ENCODE data around the gene AKT1S1.

AKT1S1 gene

DNA sequence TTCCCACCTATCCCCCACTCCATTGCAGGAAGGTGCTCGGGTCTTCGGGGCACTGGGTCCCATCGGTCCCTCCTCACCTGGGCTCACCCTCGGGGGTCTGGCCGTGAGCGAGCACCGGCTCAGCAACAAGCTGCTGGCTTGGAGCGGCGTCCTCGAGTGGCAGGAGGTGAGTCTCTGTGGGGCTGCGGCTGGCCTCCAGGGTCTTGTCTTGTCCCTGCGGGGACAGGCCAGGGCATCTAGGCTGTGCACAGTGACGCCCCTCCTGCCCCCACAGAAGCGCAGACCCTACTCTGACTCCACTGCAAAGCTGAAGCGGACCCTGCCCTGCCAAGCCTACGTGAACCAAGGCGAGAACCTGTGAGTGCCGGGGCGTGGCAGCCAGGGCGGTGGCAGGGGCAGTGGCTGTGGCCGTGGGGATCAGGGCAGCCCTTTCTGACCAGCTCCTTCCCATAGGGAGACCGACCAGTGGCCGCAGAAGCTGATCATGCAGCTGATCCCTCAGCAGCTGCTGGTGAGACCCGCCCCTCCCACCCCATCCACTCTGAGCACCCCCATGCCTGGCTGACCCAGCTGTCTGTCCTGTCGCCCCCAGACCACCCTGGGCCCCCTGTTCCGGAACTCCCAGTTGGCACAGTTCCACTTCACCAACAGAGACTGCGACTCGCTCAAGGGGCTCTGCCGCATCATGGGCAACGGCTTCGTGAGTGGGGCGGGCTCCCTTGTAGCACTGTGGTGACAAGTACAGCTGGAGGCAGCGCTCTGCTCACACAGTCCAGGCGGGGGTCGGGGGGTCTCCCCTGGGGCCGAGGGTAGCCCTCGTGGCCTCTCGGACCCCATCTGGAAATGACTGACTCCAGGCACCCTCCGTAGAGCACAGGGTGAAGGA lies 22.5 kb downstream of the AKT1S1 start:
- no peak for DNase-seq (ENCODE audit: low read depth, low spot score)

DNA sequence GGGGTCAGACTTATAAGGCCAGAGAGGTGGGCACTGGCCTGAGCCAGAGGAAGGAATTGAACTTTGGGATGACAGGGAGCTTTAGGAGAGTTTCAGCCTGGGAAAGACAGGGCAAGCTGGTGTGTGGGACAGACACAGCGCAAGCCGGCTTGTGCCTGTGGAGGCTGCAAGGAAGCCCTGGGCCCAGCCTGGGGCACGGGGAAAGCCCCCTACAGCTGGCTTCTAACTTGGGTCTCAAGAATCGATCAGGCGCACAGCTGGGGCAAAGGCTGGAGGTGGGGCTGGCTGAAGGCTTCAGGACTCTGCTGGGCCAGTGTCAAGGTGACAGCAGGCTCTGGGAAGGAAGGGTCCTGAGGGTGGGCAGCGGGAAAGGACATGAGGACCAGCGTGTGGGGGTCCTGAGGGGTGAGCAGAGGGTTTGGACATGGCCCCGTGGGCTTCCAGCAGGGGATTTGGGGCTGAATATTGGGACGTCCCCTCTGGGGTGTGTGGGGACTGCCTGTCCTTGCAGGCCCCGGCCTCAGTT lies 23.2 kb downstream of the AKT1S1 start:
- DNase-seq (ENCODE audit: low read depth, low spot score), result no peak

GRCh38 chr19:49852631-49853126 lies 24.5 kb downstream of the AKT1S1 start:
- DNase-seq (ENCODE audit: low read depth, low spot score), result no peak

- no peak for DNase-seq (ENCODE audit: low read depth, low spot score)
Measured at GRCh38 chr19:49851456-49852259, 25.5 kb downstream of the AKT1S1 start.

DNA sequence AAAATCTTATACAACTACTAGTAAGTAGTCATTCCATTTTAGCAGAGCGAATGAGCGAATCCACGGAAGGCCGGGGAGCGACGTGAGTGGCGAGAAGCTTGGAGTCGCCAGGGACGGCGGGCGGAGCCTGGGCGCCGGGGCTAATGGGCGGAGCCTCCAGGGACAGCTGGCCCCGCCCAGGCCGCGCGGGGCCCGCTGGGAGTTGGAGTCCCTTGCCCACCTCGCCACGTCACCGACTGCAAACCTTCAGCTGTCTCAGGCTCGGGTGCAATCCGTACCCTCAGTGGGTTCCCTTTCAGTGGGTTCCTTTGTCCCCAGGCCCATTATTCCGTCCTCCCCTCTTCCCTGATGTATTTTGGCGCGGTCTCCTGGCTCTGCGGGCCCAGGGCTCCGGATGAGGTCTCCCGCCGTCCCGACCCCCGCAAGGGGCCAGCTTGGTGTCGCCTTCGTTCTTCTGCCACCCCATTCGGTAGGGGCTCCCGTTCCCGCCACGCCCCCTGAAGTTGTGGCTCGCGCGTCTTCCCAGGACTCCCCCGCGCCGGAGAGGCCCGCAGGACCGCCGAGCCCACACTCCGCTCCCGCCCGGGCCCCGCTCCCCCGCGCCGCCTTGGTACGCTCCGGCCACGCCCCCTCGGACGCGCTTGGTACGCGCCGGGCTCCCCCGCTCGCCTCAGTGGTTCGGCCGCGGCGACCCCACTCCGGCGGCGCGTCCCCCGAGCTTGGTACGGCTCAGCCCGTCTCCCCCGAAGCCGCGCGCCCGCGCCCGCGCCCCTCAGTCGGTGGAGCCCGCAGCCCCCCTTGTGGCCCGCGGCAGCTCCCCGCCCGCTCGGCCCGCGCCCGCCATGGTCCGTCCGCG lies 26.4 kb downstream of the AKT1S1 start, which contains the start of gene PTOV1:
Gene PTOV1, plus strand, starts transcription at position 673 of the 856 bp plus-strand sequence.
- DNase-seq (ENCODE audit: low read depth, low spot score), result no peak

DNA sequence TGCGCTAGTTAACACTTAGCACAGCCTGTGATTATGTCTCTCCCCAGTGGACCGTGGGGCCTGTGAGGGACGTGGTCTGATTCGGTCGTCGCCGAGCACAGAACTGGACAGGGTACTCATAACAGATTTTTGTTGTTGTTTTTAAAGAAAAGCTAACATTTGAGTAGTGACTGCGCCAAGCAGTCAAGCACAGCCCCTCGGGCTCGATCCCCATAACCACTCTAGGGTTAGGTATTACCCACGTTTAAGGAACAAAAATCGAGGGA lies 27.0 kb downstream of the AKT1S1 start:
- DNase-seq (ENCODE audit: low read depth, low spot score), result no peak

GRCh38 chr19:49849433-49850220 lies 27.5 kb downstream of the AKT1S1 start:
- no peak for DNase-seq (ENCODE audit: low read depth, low spot score)

GRCh38 chr19:49848938-49849337 lies 28.2 kb downstream of the AKT1S1 start:
- no peak for DNase-seq (ENCODE audit: low read depth, low spot score)

DNA sequence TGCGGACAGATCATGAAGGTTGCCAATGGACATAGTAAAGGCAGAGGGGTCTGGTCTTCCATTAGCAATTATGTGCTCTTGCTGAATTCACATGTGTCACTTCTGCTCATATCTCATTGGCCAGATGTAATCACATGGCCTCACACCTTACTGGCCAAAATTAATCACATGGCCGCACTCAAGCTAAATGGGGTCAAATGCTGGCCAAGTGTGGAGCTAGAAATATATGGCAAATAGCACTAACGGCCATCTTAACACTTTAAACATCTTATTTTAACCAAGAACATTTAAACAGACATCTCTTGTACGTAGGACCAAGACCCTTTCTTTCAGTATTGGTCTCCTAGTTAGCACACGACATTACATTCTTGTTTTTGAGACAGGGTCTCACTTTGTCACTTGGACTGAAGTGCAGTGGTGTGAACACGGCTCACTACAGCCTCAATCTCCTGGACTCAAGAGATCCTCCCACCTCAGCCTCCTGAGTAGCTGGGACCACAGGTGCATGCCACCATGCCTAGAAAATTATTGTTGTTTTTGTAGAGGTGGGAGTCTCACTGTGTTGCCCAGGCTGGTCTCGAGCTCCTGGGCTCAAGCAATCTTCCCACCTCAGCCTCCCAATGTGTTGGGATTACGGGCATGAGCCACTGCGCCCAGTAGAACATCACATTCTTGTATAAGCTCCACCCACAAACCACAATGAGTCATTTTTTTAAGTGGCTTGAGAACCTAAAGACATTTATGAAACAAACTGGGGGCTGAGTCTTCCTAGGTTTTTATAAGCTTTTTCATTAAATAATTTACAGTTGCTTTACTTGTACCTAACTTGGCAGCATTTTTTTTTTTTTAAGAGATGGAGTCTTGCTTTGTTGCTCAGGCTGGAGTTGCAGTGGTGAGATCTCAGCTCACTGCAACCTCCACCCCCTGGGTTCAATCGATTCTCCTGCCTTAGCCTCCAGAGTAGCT lies 29.1 kb downstream of the AKT1S1 start:
- DNase-seq (ENCODE audit: low read depth, low spot score), result no peak

- DNase-seq (ENCODE audit: low read depth, low spot score), result no peak
Measured at GRCh38 chr19:49846408-49846807, 30.7 kb downstream of the AKT1S1 start.

DNA sequence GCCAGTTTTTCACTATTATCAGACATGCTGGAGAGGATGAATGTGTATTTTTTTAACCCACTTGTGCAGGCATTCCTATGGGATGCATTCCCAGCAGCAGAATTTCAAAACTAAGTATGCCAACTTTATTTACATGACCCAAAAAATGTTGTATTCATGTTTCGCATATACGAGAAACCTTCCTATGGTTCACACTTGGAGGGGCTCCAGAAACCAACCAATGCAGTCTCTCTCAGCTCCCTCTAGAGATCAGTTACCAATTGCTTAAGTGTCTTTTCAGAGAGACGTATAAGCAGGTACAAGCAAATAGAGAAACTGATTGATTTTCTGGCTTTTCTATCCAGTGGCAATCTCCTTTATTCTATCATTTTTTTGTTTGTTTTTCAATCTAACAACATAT lies 31.7 kb downstream of the AKT1S1 start:
- no peak for DNase-seq (ENCODE audit: low read depth, low spot score)

DNA sequence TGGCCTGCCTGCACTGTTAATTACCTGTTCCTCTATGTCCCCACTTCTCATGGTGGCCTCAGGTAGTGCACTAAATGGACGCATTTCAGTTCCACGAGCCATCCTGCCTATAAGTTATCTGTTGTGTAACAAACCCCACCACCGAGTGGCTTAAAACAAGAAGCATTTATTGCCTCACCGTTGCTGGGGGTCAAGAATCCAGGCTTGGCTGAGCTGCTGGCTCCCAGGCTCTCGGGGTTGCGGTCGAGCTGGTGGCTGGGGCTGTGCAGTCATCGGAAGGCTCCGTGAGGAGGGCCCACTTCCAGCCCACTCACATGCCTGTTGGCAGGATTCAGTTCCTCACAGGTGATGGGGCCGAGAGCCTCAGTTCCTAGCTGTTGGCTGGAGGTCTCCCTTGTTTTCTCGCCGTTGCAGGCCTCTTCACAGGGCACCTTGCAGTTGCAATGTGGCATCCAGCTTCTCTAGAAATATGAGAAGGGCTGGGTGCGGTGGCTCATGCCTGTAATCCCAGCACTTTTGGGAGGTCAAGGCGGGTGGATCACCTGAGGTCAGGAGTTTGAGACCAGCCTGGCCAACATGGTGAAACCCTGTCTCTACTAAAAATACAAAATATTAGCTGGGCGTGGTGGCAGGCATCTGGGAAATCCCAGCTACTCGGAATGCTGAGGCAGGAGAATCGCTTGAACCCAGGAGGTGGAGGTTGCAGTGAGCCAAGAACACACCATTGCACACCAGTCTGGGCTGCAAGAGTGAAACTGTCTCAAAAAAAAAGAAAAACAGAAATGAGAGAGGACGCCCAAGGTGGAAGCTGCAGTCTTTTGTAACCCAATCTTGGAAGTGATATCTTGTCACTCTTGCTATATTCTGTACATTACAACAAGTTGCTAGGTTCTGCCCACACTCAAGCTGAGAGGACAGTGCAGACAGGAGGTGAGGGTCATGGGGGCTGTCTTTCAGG lies 32.7 kb downstream of the AKT1S1 start:
- no peak for DNase-seq (ENCODE audit: low read depth, low spot score)

GRCh38 chr19:49843265-49843664 lies 33.9 kb downstream of the AKT1S1 start:
- DNase-seq (ENCODE audit: low read depth, low spot score), result no peak

DNA sequence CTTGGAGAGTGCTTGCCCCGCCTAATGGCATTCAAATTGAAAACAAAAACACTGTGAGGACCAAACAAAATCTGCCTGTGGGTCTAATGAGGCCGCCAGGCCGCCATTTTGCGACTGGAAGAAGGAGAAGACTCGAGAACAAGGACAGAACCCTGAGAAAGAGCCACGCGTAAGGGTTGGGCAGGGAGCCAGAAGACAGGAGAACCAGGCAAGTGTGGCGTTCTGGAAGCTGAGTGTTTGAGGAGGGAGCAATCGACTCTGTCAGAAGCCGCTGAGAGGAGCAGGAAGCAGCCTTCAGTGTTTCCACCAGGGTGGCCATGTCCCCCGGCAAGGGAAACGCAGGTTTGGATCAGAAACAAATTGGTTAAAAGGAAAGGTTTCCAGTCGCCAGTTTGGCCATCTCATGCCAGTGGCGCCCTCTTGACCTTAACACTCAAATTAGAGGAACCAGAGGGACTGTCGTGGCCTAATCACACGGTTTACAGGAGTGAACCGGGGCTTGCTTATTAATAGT lies 36.4 kb downstream of the AKT1S1 start:
- DNase-seq (ENCODE audit: low read depth, low spot score), result no peak

- no peak for DNase-seq (ENCODE audit: low read depth, low spot score)
Measured at GRCh38 chr19:49840321-49840720, 36.8 kb downstream of the AKT1S1 start.

DNA sequence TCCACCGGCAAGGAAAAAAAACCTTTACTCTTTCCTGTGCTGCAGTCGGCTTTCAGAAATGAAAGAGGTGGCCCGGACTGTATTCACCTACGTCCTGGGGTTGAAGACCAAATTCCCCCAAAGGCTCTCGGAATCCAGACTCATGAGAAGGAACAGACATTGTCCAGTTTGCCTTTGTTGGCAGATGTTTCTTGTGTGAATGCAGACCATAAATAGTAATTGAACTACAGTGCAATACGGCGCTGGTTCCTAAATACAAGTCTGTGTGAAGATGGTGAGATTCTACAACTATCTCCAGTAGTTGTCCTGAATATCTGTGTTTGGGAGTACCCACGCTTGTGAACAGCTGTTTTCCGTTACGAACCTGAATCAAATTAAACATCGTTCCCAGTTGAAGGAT lies 37.4 kb downstream of the AKT1S1 start:
- no peak for DNase-seq (ENCODE audit: low read depth, low spot score)

GRCh38 chr19:49838885-49839588 lies 38.1 kb downstream of the AKT1S1 start:
- DNase-seq (ENCODE audit: low read depth, low spot score), result no peak

DNA sequence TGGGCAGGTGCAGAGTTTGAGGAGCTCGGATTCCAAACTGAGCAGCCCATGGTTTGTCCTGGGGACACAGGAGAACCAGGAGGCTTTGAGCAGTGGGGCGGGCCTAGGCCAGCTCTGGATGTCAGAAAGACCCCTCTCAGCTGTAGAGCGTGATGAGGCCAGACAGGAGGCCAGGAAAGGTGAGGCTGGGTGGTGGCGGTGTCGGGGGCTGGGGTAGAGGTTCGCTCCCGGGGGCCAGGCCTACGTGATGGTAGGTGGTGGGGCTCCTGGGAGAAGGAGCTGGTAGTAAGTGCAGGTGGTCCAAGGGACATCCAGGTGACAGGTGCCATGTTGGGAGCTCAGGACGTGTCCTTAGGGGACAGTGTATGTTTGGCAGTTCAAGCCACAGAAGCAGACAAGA lies 39.7 kb downstream of the AKT1S1 start:
- DNase-seq (ENCODE audit: low read depth, low spot score), result no peak

All from iPS DF 19.7 (cell line).